Ishikawa (cell line): Measurements from ENCODE around the gene PSPN.

ENCODE experiments used
- CREB1 ChIP-seq: IDR thresholded peaks from 2 replicates; pipeline ENCODE4 v1.6.1; 2012; ENCODE audit warnings: low read depth
- EP300 ChIP-seq: IDR thresholded peaks from 2 replicates; pipeline ENCODE4 v1.6.1; 2012; ENCODE audit warnings: borderline replicate concordance
- FOXM1 ChIP-seq: IDR thresholded peaks from 2 replicates; pipeline ENCODE4 v1.6.1; 2012; ENCODE audit warnings: low read depth, borderline replicate concordance
- MAX ChIP-seq: IDR thresholded peaks from 2 replicates; pipeline ENCODE4 v1.6.1; 2012
- RAD21 ChIP-seq: IDR thresholded peaks from 2 replicates; pipeline ENCODE4 v1.6.1; 2012; ENCODE audit warnings: low read depth
- REST ChIP-seq: IDR thresholded peaks from 2 replicates; pipeline ENCODE4 v1.6.1; 2012; ENCODE audit warnings: low read depth, mild to moderate bottlenecking
- TAF1 ChIP-seq: IDR thresholded peaks from 2 replicates; pipeline ENCODE4 v1.6.1; 2012; ENCODE audit warnings: low read depth, mild to moderate bottlenecking
- USF1 ChIP-seq: IDR thresholded peaks from 2 replicates; pipeline ENCODE4 v1.6.1; 2012
- YY1 ChIP-seq: IDR thresholded peaks from 2 replicates; pipeline ENCODE4 v1.6.1; 2012; ENCODE audit warnings: low read depth
- ZBTB7A ChIP-seq: IDR thresholded peaks from 2 replicates; pipeline ENCODE4 v1.6.1; 2012; ENCODE audit warnings: low read depth

GRCh38 chr19:6354098-6354674, 21.5 kb downstream of the PSPN start:
- TF ChIP-seq EP300 (no peak), REST (no peak), TAF1 (no peak), RAD21 (peak; percentile 35; the same call in 1 of the 2 replicates), ZBTB7A (no peak), YY1 (no peak), CREB1 (no peak), USF1 (no peak), FOXM1 (no peak), MAX (no peak)
